SK-N-DZ (cell line): ENCODE measurements around the gene EIF2D. TPM values are rescaled to one million over a fixed set of nuclear protein-coding genes. Genes with fewer than 3 reads are reported as not detected.
"Not testable (repeated sequence)": the region's sequence is repeated elsewhere in the genome, so short reads cannot be mapped to it uniquely, and the experiment has no call there.

Experiments used
- DNase-seq: peaks from one replicate; pipeline ENCODE4 v3.0.0-alpha.2; 2015; ENCODE audit warnings: low spot score
- polyA plus RNA-seq, 2 experiments: library from polyadenylated mRNA; depleted of rRNA; stranded (reverse); fragments of >200 nt; gene quantifications; 2 replicates each; pipeline ENCODE4 v1.2.3, GENCODE V29; 2014

Gene EIF2D
- 31.7 and 32.1 TPM in 2 replicates for polyA plus RNA-seq (2014; cell fraction: cytosol; rRNA removed)
- 79.9 and 80.6 TPM in 2 replicates for polyA plus RNA-seq (2014; cell fraction: nucleus; rRNA removed)

GRCh38 chr1:206612129-206612876, at the start of gene EIF2D:
EIF2D (minus strand) TSS chr1:206612465; CDS start chr1:206612342, 123 bp downstream.
- DNase-seq = peak; percentile 88

- no peak for DNase-seq
Observed at GRCh38 chr1:206661161-206661820, 49.0 kb upstream of the EIF2D start.

- no peak for DNase-seq
Observed at GRCh38 chr1:206660136-206660535, 47.9 kb upstream of the EIF2D start.

GRCh38 chr1:206658981-206659273, 46.7 kb upstream of the EIF2D start:
- no peak for DNase-seq

GRCh38 chr1:206658264-206658980, 46.2 kb upstream of the EIF2D start:
- DNase-seq = no peak

- DNase-seq = no peak
Observed at GRCh38 chr1:206657751-206658150, 45.5 kb upstream of the EIF2D start.

- no peak for DNase-seq
Observed at GRCh38 chr1:206656936-206657335, 44.7 kb upstream of the EIF2D start.

GRCh38 chr1:206655471-206655882, 43.2 kb upstream of the EIF2D start:
- no peak for DNase-seq

- DNase-seq = no peak
Observed at GRCh38 chr1:206654828-206655227, 42.6 kb upstream of the EIF2D start.

- no peak for DNase-seq
Observed at GRCh38 chr1:206653715-206654459, 41.6 kb upstream of the EIF2D start.

GRCh38 chr1:206651958-206652890, 40.0 kb upstream of the EIF2D start:
- no peak for DNase-seq

GRCh38 chr1:206651014-206651413, 38.7 kb upstream of the EIF2D start:
- no peak for DNase-seq

GRCh38 chr1:206649261-206649921, 37.1 kb upstream of the EIF2D start:
- DNase-seq = no peak

- DNase-seq = no peak
Observed at GRCh38 chr1:206647224-206647623, 35.0 kb upstream of the EIF2D start.

GRCh38 chr1:206646504-206646903, 34.2 kb upstream of the EIF2D start:
- DNase-seq = no peak

- no peak for DNase-seq
Observed at GRCh38 chr1:206643118-206643698, 30.9 kb upstream of the EIF2D start.

GRCh38 chr1:206642074-206642473, 29.8 kb upstream of the EIF2D start:
- not testable (repeated sequence) for DNase-seq

- DNase-seq = no peak
Observed at GRCh38 chr1:206637605-206638004, 25.3 kb upstream of the EIF2D start.

- no peak for DNase-seq
Observed at GRCh38 chr1:206636671-206637070, 24.4 kb upstream of the EIF2D start.

GRCh38 chr1:206635978-206636345, 23.7 kb upstream of the EIF2D start:
- DNase-seq = no peak
